GM10248 (cell line): ENCODE data around the gene TP53I3.
"Not testable (repeated sequence)": the region's sequence is repeated elsewhere in the genome, so short reads cannot be mapped to it uniquely, and the experiment has no call there.

ENCODE experiments used
- CTCF ChIA-PET: fragments of 300-600 bp; sonication (Branson Sonifier 250); formaldehyde crosslinking; extraction: SDS; loops from one replicate; lab custom pipeline; 2021; ENCODE audit warnings: antibody characterized with exemption; lab: Yijun Ruan, JAX
- POLR2A ChIA-PET: fragments of 350-650 bp; sonication (Branson Sonifier 250); formaldehyde crosslinking; extraction: SDS; loops from one replicate; lab custom pipeline; 2020; ENCODE audit warnings: antibody characterized with exemption; lab: Yijun Ruan, JAX
- DNase-seq: peaks from one replicate; pipeline ENCODE4 v3.0.0; 2012; ENCODE audit errors: extremely low spot score
- TF ChIP-seq, protein P1 (sequence below): IDR thresholded peaks from 2 replicates; pipeline ENCODE4 v1.5.1; 2012; ENCODE audit warnings: mild to moderate bottlenecking, low read depth; ENCODE audit errors: extremely low read depth, missing control alignments, control extremely low read depth

Gene TP53I3

DNA sequence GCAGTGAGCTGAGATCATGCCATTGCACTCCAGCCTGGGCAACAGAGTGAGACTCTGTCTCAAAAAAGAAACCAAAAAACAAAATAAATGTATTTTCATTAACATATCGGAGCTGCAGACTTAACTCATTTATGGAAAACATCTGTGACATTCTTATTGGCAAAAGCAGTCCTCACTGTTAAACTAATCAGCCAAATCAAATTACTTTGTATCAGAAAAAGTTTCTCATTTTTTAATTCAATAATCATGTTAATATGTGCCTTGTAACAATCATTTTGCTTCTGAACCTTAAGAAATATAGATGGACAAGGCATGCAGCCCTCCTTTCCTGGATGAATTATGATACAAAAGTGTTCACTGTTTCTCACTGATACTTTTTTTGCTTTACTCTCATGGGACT is 18.0 kb upstream of the TP53I3 start:
- ChIA-PET CTCF (interaction anchor here (1.0 to 2.9 kb wide), 2 partner anchors 13 to 19 kb away, joined by 3 to 12 read pairs; partner anchors contain the start of gene TP53I3), POLR2A (no interaction called here)
- no peak for DNase-seq
- TF ChIP-seq, protein P1, sequence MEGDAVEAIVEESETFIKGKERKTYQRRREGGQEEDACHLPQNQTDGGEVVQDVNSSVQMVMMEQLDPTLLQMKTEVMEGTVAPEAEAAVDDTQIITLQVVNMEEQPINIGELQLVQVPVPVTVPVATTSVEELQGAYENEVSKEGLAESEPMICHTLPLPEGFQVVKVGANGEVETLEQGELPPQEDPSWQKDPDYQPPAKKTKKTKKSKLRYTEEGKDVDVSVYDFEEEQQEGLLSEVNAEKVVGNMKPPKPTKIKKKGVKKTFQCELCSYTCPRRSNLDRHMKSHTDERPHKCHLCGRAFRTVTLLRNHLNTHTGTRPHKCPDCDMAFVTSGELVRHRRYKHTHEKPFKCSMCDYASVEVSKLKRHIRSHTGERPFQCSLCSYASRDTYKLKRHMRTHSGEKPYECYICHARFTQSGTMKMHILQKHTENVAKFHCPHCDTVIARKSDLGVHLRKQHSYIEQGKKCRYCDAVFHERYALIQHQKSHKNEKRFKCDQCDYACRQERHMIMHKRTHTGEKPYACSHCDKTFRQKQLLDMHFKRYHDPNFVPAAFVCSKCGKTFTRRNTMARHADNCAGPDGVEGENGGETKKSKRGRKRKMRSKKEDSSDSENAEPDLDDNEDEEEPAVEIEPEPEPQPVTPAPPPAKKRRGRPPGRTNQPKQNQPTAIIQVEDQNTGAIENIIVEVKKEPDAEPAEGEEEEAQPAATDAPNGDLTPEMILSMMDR, result no peak

GRCh38 chr2:24101992-24102391 is 17.4 kb upstream of the TP53I3 start:
- TF ChIP-seq, protein P1, result no peak
- ChIA-PET POLR2A (no interaction called here), CTCF (interaction anchor here (1.0 to 2.9 kb wide), 2 partner anchors 12 to 18 kb away, joined by 3 to 12 read pairs; partner anchors contain the start of gene TP53I3)

DNA sequence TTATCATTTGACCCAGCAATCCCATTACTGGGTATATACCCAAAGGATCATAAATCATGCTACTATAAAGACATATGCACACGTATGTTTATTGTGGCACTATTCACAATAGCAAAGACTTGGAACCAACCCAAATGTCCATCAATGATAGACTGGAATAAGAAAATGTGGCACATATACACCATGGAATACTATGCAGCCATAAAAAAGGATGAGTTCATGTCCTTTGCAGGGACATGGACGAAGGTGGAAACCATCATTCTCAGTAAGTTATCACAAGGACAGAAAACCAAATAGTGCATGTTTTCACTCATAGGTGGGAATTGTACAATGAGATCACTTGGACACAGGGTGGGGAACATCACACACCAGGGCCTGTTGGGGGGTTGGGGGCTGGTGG is 16.1 kb upstream of the TP53I3 start:
- CTCF ChIA-PET, POLR2A ChIA-PET: not testable (repeated sequence)

More at GRCh38 chr2:24101992-24102391, 17.4 kb upstream of the TP53I3 start:
- DNase-seq, result no peak

GRCh38 chr2:24095171-24095677 is 10.6 kb upstream of the TP53I3 start:
- POLR2A ChIA-PET, DNase-seq: not testable (repeated sequence)
- CTCF ChIA-PET, result interaction anchor here (2.6 kb wide), 1 partner anchor 11 kb away, joined by 20 read pairs; the partner anchor contains the start of gene TP53I3

More for the DNA sequence above, 16.1 kb upstream of the TP53I3 start:
- not testable (repeated sequence) for DNase-seq

DNA sequence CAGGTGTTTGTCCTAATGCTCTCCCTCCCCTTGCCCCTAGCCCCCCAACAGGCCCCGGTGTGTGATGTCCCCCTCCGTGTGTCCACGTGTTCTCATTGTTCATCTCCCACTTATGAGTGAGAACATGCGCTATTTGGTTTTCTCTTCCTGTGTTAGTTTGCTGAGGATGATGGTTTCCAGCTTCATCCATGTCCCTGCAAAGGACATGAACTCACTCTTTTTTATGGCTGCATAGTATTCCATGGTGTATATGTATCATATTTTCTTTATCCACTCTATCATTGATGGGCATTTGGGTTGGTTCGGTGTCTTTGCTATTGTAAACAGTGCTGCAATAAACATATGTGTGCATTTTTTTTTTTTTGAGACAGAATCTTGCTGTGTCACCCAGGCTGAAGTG is 8.6 kb upstream of the TP53I3 start:
- POLR2A ChIA-PET, DNase-seq: not testable (repeated sequence)
- CTCF ChIA-PET, result interaction anchor here (0.9 to 2.8 kb wide), 2 partner anchors 9 to 17 kb away, joined by 4 to 6 read pairs; partner anchors contain the start of gene TP53I3

GRCh38 chr2:24088821-24089359 is 4.3 kb upstream of the TP53I3 start:
- TF ChIP-seq, protein P1, result no peak
- ChIA-PET CTCF (interaction anchor here (1.0 to 1.4 kb wide), 2 partner anchors 16 to 75 kb away, joined by 3 to 4 read pairs; no protein-coding TSS in a partner anchor), POLR2A (no interaction called here)
- no peak for DNase-seq

DNA sequence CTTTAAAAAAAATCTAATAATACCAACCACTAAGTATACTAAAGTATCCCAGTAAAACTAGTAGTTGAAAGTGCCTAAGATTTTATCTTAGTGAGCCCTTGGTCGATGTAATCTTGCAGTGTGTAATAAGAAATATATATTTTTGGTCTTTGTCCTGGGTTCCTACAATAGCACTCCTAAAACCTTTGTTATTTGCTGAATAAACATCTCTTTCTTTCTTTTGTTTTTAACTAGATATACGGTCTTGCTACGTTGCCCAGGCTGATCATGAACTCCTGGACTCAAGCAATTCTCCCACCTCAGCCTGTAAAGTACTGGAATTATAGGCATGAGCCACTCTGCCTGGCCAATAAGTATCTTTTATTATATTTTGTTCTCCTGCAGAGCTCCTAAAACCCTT is 2.4 kb upstream of the TP53I3 start:
- DNase-seq, result no peak
- TF ChIP-seq, protein P1, result no peak
- POLR2A ChIA-PET, result no interaction called here
- CTCF ChIA-PET, result interaction anchor here (1.0 kb wide), 1 partner anchor 8 kb away, joined by 3 read pairs; no protein-coding TSS in a partner anchor

DNA sequence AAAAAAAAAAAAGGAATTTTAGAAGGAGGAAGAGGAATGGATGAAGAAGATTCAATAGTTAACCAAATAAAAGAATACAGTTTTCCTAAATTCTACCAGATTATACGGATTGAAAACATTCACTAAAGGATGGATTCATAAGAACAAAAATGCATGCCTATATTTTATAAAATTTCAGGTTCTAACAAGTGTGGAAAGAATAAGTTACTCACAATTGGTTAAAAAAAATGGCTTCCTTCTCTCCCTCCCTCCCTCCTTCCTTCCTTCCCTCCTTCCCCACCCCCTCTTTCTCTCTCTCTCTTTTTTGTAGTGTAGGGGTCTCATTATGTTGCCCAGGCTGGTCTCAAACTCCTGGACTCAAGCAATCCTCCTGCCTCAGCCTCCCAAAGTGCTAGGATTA is 1.6 kb upstream of the TP53I3 start:
- ChIA-PET CTCF (interaction anchor here (1.0 kb wide), 1 partner anchor 8 kb away, joined by 3 read pairs; no protein-coding TSS in a partner anchor), POLR2A (no interaction called here)
- no peak for DNase-seq
- TF ChIP-seq, protein P1, result no peak
